GM19035 (cell line): ENCODE measurements around the gene PHF20.
"Not testable (repeated sequence)": the region's sequence is repeated elsewhere in the genome, so short reads cannot be mapped to it uniquely, and the experiment has no call there.

Experiments used
- ATAC-seq: cut with Tn5 transposase; IDR thresholded peaks from one replicate; pipeline ENCODE4 v1.9.1; 2021; ENCODE audit not compliant: unreplicated experiment

Gene PHF20

DNA sequence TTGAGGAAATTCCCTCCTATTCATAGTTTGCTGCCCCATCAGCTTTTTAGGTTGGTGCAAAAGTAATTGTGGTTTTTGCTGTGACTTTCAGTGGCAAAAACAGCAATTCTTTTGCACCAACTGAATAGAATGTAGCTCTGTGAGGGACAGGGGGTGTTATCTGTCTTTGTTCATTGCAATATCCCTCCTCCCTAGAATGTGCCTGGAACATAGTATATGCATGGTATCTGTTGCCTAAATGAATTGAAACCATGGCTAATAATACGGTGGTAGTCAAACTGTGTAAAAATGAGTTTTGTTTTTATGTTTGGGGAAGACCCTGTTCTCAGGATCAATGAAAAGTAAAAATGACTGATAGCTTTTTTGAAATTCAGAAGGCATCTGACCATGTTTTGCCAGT lies 137.4 kb downstream of the PHF20 start:
- ATAC-seq: no peak

DNA sequence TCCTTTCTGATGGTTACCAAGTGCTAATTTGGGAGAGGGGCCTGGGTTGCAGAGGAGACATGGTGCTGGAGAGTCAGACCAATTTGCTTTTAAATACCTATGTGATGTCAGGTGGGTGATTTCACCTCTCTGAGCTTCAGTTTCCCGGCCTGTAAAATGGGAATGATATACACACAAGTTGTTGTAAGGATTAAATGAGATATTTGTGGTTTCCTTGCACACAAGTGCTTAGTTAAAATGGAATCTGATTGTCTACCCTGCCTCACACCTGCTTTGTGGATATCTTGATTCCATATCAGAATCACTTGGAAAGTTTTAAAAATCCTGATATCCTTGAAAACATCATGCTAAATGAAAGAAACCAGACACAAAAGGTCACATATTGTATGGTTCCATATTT lies 138.0 kb downstream of the PHF20 start:
- no peak for ATAC-seq

DNA sequence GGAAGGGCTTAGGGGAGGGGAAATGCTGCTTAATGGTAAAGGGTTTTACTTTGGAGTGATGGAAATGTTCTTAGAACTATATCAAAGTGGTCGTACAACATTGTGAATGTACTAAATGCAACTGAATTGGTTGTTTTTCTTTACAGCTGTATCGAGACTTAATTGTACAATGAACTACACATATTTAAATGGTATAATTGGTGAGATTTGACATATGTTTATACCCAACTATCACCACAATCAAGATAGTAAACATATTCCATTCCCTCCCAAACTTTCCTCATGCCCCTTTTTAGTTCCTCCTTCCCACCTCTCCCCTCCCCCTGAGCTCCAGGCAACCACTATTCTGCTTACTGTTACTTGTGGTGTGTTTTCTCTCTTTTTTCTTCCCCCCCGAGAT lies 138.4 kb downstream of the PHF20 start:
- ATAC-seq: no peak

DNA sequence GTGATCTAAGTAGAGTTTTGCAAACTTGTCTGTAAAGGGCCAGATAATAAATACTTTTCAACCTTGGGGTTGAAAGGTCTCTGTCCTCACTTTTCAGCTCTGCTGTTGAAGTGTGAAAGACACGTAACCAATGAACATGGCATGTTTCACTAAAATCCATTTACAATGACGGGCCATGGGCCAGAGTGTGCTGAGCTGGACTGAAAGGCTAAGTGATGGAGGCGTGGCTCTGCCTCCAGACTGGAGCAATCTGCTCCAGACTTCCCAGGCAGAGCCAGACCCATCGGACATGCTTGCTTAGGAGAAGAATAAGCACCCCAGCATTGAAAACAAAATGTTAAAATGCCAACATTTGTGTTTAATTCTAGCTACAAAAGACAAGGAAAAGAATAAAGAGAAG lies 141.1 kb downstream of the PHF20 start:
- no peak for ATAC-seq

DNA sequence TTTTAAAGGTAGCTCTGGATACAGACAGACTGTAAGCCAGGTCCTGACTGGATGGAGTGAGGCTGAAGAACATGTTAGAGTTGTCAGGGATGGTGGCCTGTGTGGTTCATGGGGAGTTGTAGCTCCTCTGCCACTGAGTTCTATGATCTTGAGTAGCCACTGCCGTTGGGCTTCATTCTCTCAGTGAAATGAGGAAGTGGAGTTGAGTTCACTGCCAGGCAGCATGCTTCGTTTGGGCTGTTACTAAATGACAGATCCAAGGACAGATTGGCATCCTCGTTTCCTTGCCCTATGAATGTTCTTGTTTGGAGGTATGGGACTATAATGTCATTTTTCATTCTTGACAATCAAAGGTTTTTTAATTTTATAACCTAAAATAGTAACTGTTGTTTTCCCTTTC lies 145.3 kb downstream of the PHF20 start:
- ATAC-seq: no peak

DNA sequence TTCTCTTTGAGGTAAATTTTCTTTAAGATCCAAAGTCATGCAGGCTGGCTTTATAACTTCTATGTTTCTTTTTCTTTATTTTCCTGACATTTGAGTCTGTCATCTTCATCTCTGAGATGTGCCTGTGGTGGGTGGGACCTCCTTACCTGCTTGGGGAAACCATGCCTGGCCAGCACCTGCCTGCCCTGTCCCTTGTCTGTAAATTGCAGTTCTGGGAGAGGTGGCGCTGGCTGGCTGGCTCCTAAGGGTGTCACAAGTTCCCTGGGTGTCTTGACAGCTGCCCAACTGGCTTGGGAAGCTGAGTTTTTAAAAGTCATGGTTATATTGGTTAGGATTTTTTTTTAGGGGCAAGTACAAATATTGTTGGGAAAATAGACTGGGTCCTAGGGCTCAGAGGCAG lies 146.2 kb downstream of the PHF20 start:
- no peak for ATAC-seq

DNA sequence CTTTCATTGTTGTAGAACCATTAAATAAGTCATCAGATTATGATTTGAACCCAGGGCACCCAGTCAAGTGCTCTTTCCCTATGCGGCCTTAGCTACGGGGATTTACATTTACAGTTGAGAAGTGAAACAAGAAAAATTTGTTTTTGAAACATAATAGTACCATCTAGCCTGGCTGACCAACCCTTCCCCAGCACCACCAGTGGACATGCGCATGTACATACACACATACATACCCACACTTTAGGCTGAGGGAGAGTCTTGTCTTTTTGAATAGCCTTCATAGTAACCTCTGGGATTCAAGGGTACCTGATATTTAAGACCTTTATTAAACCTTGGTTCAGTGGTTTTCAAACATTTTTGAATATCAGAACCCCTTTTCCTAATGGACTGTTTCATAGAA lies 148.7 kb downstream of the PHF20 start:
- no peak for ATAC-seq

DNA sequence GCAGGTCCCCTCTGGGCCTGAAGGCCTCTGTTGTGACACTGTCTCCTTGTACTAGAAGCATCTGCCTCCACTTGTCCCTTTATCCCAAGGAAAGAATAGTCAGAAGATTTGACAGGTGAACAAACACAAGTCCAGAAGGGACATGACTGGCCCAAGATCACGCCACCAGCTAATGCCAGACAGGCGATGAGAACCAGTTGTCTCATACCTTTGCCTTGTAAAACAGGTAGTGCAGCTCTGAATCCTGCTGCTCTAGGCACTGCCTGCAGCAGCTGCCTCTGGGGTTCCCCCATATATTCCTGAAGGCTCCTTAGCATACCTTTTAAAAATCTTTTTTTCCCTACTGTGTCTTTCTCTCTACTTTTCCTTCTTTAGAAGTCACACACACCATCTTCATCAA lies 157.5 kb downstream of the PHF20 start:
- ATAC-seq: no peak

DNA sequence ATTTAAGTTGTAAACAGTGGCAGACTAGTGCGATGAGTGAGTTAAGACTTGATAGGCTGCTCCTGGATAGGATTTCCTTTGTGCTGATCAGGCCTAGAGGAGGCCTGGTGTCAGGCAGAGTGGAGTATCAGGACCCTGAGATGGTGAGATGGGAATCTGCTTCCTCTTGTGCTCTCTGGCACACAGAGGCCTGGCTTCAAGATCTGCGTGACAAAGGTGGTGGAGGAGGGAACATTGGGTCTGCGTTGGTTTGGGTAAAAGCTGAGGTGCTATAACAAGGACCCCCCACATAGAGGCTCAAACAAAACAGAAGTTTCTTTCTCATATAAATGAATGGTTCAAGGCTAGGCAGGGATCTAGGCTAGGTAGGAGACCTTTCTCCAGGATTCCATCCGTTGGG lies 162.2 kb downstream of the PHF20 start:
- no peak for ATAC-seq

DNA sequence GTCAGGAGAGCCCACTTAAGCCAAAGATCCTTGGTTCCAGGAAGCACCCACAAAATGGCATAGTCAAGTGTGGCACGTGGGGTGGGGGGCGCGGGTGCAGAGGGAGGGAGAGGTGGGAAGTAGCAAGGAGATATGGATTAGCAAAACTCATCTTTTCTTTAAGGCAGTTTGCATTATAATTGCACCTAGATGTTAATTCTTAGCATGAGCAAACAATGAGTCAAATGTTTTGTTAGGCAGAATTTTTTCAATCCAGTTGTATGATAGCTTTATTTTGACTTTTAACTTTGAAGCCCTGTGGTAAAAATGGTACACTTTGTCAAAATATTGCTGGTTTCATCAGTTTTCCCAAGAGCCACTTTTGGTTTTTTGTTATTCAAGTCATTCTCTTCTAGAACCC lies 167.4 kb downstream of the PHF20 start:
- ATAC-seq: no peak

DNA sequence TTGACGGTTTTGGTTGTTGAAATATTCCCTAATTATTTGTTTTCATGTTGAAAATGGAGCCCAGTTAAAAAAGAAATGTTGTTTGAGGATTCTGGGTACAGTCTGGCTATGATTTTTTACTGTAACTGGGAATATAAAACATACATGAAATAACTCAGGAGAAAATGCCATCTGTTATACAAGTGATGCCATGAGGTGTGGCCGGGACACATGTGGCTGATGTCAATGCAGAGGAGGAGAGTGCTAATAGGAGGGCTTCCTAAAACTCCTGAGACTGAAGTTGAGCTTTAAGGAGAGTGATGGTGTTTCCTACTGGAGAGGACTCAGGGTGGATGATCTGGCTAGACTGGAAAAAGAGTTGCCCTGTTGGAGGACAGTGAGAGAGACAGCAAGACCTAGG lies 169.8 kb downstream of the PHF20 start:
- ATAC-seq: no peak

DNA sequence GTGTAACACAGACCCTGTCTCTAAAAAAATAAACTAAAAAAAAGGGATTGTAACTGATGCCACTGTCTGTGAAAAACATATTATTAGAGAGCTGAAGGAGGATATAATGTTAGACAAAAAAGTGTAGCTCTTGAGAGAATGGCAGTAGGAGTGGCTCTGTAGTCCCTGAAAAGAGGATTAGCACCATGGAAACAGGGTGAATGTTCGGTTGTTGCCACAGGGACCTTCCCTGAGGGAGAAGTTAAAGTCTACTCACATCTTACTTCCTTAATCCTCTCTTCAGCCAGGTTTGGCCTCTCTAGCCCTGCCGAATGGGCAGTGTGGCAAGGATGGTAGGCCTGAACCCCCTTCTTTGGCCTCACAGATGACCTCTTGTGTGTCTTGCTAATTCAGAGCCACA lies 170.4 kb downstream of the PHF20 start:
- ATAC-seq: no peak

DNA sequence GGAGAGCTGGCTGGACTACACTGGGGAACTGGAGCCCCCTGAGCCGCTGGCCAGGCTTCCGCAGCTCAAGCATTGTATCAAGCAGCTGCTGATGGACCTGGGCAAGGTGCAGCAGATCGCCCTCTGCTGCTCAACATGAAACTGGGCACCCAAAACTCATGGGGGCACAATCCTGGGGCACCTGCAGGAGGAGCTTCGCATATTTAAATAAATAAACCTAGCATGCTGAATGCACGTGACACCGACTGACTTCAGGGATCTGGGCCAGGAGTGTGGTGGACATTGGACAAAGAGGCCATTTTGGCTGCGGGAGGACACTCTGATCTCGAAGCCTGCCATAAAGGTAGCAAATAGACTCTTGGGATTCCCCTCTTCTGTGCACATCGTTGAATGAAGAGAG lies 175.7 kb downstream of the PHF20 start:
- ATAC-seq: no peak

DNA sequence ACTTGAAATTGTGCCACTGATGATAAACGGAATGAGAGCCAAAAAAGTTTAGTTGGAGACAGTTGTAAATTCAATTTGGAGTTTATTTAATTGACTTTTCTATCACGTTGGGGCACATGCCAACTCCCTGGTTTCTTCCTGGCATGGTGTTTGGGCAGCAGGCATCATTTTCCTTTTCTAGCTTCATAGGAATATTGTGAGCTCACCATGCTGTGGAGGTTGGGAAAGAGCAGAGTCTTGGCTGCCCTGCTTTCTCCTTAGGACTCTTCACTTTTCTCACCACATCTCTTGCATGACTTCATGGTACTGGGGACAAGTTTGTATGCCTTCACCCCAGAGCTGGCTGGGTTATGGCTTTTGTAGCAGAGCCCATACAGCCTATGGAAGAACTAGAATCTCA lies 176.1 kb downstream of the PHF20 start:
- ATAC-seq: no peak

DNA sequence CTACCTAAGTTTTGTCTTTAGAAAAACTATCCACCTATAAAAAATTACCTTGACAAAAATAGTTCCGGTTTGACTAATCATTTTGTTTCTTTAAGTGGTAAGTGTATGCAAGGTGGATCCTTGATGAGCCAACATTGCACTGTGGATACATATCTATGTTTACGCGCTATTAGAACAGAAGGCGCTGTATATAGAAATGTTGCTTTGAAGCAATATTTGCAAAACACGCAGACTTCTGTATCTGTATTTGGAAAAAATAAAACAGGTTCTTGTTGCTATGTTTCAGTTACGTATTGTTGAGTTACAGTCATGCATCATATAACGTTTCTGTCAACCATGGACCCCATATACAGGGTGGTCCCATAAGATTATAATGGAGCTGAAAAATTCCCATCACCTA lies 178.3 kb downstream of the PHF20 start:
- no peak for ATAC-seq

DNA sequence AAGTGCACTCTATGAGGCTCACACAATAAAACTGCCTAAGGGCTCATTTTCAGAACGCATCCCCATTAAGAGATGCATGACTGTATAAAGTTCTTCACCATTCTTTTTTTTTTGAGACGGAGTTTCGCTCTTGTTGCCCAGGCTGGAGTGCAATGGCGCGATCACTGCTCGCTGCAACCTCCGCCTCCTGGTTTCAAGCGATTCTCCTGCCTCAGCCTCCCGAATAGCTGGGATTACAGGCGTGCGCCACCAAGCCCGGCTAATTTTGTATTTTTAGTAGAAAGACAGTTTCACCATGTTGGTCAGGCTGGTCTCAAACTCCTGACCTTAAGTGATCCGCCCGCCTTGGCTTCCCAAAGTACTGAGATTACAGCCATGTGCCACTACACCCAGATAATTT lies 180.3 kb downstream of the PHF20 start:
- ATAC-seq: not testable (repeated sequence)

DNA sequence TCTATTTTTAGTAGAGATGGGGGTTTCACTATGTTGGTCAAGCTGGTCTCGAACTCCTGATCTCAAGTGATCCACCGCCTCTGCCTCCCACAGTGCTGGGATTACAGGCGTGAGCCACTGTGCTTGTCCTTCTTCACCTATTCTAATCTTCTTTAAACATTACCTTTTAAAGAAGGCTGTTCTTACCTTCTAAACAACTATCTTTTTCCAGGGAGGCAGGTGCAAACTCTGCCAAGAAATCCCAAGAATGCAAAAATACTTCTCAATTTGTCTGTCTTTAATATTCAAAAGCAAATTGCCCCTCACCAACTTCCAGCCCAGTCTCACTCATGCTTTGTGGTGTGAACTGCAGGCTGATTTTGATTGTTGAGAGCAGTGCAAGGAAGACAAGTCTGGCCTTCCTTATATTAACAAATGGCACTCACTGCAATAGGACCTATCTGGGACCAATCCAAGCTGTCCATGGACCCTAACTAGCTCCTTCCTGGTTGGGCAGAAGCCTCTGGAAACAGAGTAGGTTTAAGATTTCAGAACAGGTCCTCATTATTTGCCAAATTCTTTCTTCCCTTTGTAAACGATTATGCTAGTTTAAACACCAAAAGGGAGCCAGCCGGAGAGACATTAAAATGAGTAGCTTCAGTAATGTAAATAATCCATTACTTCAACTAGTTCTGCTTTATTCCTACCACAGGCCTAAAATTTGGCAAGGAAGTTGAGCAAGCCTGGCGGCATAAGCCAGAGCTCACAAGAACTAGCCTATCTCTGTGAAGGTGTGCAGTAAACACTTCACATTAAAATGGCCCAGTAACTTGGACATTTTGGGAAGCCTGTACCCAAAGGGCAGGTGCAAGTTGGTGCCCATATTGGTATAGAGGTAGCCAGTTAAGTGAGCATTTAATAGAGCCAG lies 180.9 kb downstream of the PHF20 start:
- ATAC-seq: no peak

DNA sequence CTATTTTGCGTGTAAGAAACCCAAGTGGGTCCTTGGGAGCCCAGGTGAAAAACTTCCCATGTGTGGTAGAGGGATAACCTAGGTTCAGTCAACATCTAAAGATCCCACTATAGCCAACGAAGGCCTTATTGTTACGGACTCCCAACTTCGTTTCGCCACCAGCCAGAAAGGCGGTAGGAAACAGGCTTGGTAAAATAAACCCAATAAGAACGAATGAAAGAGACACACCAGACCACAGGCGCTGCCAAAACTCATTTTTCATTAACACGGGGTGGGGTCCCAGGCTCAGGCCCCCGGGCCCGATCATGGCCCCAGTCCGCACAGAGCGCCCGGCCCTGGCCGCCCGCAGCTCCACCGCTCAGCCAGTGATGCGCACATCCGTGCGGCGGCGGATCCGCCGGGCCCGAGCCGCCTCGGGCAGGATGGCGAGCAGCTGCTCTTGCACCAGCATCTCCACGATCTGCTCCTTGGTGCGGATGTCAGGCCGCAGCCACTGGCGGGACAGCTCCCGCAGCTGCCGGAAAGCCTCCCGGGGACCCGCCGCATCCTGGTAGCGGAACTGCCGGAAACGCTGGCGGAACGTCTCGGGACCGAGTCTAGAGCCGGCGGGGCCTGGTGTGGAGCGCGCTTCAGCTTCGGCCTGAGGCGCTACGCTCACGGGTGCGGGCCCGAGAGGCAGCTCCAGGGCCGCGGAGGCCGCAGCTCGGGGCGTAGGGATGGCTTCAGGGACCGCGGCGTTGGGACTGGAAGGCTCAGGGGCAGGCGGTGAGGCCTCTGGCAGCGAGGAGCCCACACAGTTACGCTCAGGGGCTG lies 181.8 kb downstream of the PHF20 start:
- ATAC-seq: peak; percentile 21

DNA sequence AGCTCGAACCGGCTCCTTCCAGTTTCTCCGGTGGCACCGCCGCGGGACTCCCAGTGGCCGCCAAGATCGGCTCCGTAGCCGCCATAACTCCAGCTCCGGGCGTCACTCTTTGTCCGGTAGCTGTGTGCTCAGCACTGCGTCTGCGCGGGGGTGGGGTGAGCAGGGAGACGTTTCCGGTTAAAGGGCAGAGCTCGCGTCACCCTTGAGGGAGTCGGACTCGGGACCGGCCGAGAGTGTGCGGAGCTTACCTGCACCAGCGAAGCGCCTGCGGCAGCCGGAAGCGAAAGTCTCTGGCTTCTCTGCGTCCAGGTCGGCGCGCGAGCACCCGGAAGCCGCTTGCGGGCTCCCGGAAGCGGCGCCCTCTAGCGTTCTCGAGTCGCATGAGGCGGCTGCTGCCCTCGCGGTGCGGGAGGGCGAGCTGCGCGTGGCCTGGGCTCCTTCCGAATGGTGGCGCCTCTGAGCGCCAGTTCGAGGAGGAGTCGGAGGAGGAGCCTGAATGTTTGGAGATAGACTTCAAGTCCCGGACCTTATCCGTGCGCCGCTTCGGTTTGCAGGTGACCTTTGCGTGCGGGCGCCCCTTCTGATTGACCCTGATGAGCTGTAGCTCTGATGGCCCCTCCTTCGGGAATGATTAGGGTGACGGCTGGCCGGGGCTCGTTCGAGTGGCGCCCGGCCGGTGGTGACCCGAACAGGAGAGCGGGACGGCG lies 182.5 kb downstream of the PHF20 start, which contains the start of gene SCAND1:
Gene SCAND1, minus strand, starts transcription at position 303 of the 707 bp plus-strand sequence. Its CDS starts 218 bp downstream, at position 85.
- ATAC-seq: peak; percentile 88

DNA sequence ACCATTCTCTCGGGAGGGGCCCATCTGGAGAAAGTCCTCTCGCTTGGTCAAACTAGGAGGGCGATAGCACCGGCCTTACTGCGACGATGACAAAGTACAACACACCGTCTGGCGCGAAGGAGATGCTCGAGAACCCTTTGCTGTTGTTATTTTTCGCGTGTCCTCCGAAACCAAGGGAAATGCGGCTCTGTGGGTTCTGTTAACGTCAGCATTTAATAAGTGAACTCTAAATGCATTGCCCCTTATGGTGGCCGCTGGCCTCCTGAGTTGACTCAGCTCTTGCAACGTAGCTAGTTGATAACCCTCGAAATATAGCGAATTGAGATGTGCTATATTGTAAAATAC lies 183.1 kb downstream of the PHF20 start:
- no peak for ATAC-seq

DNA sequence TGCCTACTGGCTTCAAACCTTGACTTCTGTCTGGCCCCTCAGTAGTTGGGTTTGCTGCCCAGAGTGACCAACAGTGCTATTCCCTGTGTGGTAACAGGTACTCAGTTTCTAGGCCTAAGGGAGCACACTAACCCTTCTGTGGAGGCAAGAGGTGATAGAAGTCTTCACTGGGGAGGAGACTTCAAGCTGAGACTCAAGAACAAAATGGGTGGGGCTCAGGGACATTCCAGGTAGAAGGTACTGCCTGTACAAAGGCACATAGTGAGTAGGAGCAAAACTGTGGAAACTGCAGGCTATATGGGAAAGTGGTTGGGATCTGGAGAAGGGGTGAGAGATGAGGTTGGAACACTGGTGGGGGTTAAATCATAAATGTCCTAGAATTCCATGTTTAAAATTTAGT lies 184.8 kb downstream of the PHF20 start:
- ATAC-seq: no peak

DNA sequence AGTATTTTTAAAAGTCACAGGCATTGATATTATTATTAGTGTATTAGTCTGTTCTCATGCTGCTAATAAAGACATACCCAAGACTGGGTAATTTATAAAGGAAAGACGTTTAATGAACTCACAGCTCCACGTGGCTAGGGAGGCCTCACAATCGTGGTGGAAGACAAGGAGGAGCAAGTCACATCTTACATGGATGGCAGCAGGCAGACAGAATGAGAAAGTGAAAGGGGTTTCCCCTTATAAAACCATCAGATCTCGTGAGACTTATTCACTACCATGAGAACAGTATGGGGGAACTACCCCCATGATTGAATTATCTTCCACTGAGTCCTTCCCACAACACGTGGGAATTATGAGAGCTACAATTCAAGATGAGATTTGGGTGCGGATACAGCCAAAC lies 187.5 kb downstream of the PHF20 start:
- not testable (repeated sequence) for ATAC-seq
